ENCODE measurements around the gene NOTCH2NLA.
"Not testable (repeated sequence)": the region's sequence is repeated elsewhere in the genome, so short reads cannot be mapped to it uniquely, and the experiment has no call there.

DNA sequence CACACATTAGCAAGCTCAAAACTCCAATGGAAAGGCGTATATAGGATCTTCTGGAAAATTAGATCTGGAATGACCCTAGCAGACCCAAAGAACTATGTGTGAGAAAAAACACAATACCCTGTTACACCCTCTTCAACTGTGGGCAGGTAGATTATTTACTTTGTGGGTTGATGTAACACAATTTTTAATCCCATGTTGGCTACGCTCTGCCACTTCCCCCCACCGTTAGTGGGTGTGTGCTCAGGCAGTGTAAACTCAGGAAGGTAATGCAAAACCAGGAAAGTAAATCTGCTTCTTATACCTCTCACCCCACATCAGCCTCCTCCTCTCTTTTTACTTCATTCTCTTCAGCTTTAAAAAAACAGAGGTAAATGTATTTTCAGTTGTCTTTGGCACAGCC, 45.3 kb upstream of the NOTCH2NLA start:
- TF ChIP-seq EZH2 (IDR thresholded peaks at IDR 0.05; ENCODE audit: low read depth, unreplicated experiment); CREB1 (CRISPR knock-in tag; IDR thresholded peaks at IDR 0.05; ENCODE audit: low read depth); POLR2AphosphoS5 (IDR thresholded peaks at IDR 0.05; ENCODE audit: low read depth); JUNB (IDR thresholded peaks at IDR 0.05; ENCODE audit: unreplicated experiment); ZNF331 (CRISPR knock-in tag; IDR thresholded peaks at IDR 0.05; ENCODE audit: low read depth); EZH2phosphoT487 (IDR thresholded peaks at IDR 0.05; ENCODE audit: unreplicated experiment): not testable (repeated sequence)
- TF ChIP-seq, protein P1, sequence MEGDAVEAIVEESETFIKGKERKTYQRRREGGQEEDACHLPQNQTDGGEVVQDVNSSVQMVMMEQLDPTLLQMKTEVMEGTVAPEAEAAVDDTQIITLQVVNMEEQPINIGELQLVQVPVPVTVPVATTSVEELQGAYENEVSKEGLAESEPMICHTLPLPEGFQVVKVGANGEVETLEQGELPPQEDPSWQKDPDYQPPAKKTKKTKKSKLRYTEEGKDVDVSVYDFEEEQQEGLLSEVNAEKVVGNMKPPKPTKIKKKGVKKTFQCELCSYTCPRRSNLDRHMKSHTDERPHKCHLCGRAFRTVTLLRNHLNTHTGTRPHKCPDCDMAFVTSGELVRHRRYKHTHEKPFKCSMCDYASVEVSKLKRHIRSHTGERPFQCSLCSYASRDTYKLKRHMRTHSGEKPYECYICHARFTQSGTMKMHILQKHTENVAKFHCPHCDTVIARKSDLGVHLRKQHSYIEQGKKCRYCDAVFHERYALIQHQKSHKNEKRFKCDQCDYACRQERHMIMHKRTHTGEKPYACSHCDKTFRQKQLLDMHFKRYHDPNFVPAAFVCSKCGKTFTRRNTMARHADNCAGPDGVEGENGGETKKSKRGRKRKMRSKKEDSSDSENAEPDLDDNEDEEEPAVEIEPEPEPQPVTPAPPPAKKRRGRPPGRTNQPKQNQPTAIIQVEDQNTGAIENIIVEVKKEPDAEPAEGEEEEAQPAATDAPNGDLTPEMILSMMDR (conservative IDR thresholded peaks at IDR 0.05; ENCODE audit: low read depth in 2 of 2) = not testable (repeated sequence)
- TF ChIP-seq, protein P2, sequence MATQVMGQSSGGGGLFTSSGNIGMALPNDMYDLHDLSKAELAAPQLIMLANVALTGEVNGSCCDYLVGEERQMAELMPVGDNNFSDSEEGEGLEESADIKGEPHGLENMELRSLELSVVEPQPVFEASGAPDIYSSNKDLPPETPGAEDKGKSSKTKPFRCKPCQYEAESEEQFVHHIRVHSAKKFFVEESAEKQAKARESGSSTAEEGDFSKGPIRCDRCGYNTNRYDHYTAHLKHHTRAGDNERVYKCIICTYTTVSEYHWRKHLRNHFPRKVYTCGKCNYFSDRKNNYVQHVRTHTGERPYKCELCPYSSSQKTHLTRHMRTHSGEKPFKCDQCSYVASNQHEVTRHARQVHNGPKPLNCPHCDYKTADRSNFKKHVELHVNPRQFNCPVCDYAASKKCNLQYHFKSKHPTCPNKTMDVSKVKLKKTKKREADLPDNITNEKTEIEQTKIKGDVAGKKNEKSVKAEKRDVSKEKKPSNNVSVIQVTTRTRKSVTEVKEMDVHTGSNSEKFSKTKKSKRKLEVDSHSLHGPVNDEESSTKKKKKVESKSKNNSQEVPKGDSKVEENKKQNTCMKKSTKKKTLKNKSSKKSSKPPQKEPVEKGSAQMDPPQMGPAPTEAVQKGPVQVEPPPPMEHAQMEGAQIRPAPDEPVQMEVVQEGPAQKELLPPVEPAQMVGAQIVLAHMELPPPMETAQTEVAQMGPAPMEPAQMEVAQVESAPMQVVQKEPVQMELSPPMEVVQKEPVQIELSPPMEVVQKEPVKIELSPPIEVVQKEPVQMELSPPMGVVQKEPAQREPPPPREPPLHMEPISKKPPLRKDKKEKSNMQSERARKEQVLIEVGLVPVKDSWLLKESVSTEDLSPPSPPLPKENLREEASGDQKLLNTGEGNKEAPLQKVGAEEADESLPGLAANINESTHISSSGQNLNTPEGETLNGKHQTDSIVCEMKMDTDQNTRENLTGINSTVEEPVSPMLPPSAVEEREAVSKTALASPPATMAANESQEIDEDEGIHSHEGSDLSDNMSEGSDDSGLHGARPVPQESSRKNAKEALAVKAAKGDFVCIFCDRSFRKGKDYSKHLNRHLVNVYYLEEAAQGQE (IDR thresholded peaks at IDR 0.05; ENCODE audit: unreplicated experiment) = not testable (repeated sequence)
- TF ChIP-seq, protein P3, sequence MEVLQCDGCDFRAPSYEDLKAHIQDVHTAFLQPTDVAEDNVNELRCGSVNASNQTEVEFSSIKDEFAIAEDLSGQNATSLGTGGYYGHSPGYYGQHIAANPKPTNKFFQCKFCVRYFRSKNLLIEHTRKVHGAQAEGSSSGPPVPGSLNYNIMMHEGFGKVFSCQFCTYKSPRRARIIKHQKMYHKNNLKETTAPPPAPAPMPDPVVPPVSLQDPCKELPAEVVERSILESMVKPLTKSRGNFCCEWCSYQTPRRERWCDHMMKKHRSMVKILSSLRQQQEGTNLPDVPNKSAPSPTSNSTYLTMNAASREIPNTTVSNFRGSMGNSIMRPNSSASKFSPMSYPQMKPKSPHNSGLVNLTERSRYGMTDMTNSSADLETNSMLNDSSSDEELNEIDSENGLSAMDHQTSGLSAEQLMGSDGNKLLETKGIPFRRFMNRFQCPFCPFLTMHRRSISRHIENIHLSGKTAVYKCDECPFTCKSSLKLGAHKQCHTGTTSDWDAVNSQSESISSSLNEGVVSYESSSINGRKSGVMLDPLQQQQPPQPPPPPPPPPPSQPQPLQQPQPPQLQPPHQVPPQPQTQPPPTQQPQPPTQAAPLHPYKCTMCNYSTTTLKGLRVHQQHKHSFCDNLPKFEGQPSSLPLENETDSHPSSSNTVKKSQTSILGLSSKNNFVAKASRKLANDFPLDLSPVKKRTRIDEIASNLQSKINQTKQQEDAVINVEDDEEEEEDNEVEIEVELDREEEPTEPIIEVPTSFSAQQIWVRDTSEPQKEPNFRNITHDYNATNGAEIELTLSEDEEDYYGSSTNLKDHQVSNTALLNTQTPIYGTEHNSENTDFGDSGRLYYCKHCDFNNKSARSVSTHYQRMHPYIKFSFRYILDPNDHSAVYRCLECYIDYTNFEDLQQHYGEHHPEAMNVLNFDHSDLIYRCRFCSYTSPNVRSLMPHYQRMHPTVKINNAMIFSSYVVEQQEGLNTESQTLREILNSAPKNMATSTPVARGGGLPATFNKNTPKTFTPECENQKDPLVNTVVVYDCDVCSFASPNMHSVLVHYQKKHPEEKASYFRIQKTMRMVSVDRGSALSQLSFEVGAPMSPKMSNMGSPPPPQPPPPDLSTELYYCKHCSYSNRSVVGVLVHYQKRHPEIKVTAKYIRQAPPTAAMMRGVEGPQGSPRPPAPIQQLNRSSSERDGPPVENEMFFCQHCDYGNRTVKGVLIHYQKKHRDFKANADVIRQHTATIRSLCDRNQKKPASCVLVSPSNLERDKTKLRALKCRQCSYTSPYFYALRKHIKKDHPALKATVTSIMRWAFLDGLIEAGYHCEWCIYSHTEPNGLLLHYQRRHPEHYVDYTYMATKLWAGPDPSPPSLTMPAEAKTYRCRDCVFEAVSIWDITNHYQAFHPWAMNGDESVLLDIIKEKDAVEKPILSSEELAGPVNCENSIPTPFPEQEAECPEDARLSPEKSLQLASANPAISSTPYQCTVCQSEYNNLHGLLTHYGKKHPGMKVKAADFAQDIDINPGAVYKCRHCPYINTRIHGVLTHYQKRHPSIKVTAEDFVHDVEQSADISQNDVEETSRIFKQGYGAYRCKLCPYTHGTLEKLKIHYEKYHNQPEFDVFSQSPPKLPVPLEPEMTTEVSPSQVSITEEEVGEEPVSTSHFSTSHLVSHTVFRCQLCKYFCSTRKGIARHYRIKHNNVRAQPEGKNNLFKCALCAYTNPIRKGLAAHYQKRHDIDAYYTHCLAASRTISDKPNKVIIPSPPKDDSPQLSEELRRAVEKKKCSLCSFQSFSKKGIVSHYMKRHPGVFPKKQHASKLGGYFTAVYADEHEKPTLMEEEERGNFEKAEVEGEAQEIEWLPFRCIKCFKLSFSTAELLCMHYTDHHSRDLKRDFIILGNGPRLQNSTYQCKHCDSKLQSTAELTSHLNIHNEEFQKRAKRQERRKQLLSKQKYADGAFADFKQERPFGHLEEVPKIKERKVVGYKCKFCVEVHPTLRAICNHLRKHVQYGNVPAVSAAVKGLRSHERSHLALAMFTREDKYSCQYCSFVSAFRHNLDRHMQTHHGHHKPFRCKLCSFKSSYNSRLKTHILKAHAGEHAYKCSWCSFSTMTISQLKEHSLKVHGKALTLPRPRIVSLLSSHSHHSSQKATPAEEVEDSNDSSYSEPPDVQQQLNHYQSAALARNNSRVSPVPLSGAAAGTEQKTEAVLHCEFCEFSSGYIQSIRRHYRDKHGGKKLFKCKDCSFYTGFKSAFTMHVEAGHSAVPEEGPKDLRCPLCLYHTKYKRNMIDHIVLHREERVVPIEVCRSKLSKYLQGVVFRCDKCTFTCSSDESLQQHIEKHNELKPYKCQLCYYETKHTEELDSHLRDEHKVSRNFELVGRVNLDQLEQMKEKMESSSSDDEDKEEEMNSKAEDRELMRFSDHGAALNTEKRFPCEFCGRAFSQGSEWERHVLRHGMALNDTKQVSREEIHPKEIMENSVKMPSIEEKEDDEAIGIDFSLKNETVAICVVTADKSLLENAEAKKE (CRISPR knock-in tag; IDR thresholded peaks at IDR 0.05) = not testable (repeated sequence)
- TF ChIP-seq, protein P4, sequence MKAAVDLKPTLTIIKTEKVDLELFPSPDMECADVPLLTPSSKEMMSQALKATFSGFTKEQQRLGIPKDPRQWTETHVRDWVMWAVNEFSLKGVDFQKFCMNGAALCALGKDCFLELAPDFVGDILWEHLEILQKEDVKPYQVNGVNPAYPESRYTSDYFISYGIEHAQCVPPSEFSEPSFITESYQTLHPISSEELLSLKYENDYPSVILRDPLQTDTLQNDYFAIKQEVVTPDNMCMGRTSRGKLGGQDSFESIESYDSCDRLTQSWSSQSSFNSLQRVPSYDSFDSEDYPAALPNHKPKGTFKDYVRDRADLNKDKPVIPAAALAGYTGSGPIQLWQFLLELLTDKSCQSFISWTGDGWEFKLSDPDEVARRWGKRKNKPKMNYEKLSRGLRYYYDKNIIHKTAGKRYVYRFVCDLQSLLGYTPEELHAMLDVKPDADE (IDR thresholded peaks at IDR 0.05) = not testable (repeated sequence)
